HepG2 (cell line): ENCODE data around the gene TWNK. TPM values are rescaled to one million over a fixed set of nuclear protein-coding genes. Genes with fewer than 3 reads are reported as not detected.

Experiments used
- ARNT2 ChIP-seq: sonication (generic); formaldehyde crosslinking; IDR thresholded peaks from 2 replicates; pipeline ENCODE4 v1.8.0; 2022; ENCODE audit warnings: mild to moderate bottlenecking, low read depth, missing genetic modification reagents, moderate library complexity
- ATF4 ChIP-seq, 2 experiments: fragments of 450-650 bp in 1 of 2; sonication (generic) in 1 of 2; formaldehyde crosslinking; IDR thresholded peaks; 2 replicates each; pipeline versions ENCODE4 v1.5.0 to v1.8.0; 2020 to 2022; ENCODE audit warnings: mild to moderate bottlenecking in 1 of 2, missing genetic modification reagents in 1 of 2
- ATF5 ChIP-seq: sonication (generic); formaldehyde crosslinking; IDR thresholded peaks from 2 replicates; pipeline ENCODE4 v1.4.0; 2020; ENCODE audit warnings: mild to moderate bottlenecking, low read depth, missing genetic modification reagents
- FOXA1 ChIP-seq, 2 experiments: fragments of 450-650 bp in 1 of 2; sonication (generic) in 1 of 2; formaldehyde crosslinking in 1 of 2; IDR thresholded peaks; 2 replicates each; pipeline versions ENCODE4 v1.4.0 to v1.6.1; 2016 to 2020; ENCODE audit warnings: missing genetic modification reagents in 1 of 2
- KMT2B ChIP-seq: IDR thresholded peaks from 2 replicates; pipeline ENCODE4 v1.6.1; 2016; ENCODE audit warnings: missing genetic modification reagents, missing compliant biosample characterization
- MAFK ChIP-seq, 2 experiments: IDR thresholded peaks in 1 of 2; conservative IDR thresholded peaks in 1 of 2; 2 replicates each; pipeline ENCODE4 v1.6.1; 2011; ENCODE audit warnings: improper control_type of control experiment in 2 of 2, low read length in 2 of 2
- POLR2A ChIP-seq, 2 experiments: IDR thresholded peaks; 2 replicates each; pipeline ENCODE4 v1.6.1; 2011; ENCODE audit warnings: low read depth in 2 of 2, low read length in 2 of 2, mild to moderate bottlenecking in 1 of 2, moderate library complexity in 1 of 2; ENCODE audit not compliant: insufficient read depth in 1 of 2
- RBM22 ChIP-seq: fragments of 200-400 bp; formaldehyde crosslinking; optimal IDR thresholded peaks from 2 replicates; pipeline ENCODE3; 2017; ENCODE audit warnings: mild to moderate bottlenecking, low read length, moderate library complexity
- SMAD9 ChIP-seq: sonication (generic); formaldehyde crosslinking; IDR thresholded peaks from 2 replicates; pipeline ENCODE4 v1.5.1; 2020; ENCODE audit warnings: mild to moderate bottlenecking, missing genetic modification reagents
- TFDP1 ChIP-seq: IDR thresholded peaks from 2 replicates; pipeline ENCODE4 v1.6.1; 2016; ENCODE audit warnings: missing compliant biosample characterization, missing genetic modification reagents, borderline replicate concordance
- TFE3 ChIP-seq: IDR thresholded peaks from 2 replicates; pipeline ENCODE4 v1.6.1; 2016
- TGIF2 ChIP-seq: IDR thresholded peaks from 2 replicates; pipeline ENCODE4 v1.6.1; 2016; ENCODE audit warnings: control low read depth, missing compliant biosample characterization
- TIGD3 ChIP-seq: sonication (generic); formaldehyde crosslinking; IDR thresholded peaks from 2 replicates; pipeline ENCODE4 v1.5.1; 2020; ENCODE audit warnings: mild to moderate bottlenecking, missing genetic modification reagents, borderline replicate concordance
- ZBTB38 ChIP-seq: sonication (generic); formaldehyde crosslinking; IDR thresholded peaks from 2 replicates; pipeline ENCODE4 v1.5.1; 2020; ENCODE audit warnings: mild to moderate bottlenecking, missing genetic modification reagents
- ZFP36L2 ChIP-seq: sonication (generic); formaldehyde crosslinking; IDR thresholded peaks from 2 replicates; pipeline ENCODE4 v1.4.0; 2020; ENCODE audit warnings: missing genetic modification reagents
- ZKSCAN1 ChIP-seq: fragments of 150-350 bp; IDR thresholded peaks from 2 replicates; pipeline ENCODE4 v1.6.1; 2014; ENCODE audit warnings: low read length
- ZNF180 ChIP-seq: sonication (generic); formaldehyde crosslinking; IDR thresholded peaks from 2 replicates; pipeline ENCODE4 v1.4.0; 2020; ENCODE audit warnings: low read depth, missing genetic modification reagents, borderline replicate concordance
- ZNF253 ChIP-seq: sonication (generic); formaldehyde crosslinking; IDR thresholded peaks from 2 replicates; pipeline ENCODE4 v1.8.0; 2022; ENCODE audit warnings: mild to moderate bottlenecking, missing genetic modification reagents, borderline replicate concordance
- ZNF275 ChIP-seq: sonication (generic); formaldehyde crosslinking; IDR thresholded peaks from 2 replicates; pipeline ENCODE4 v1.8.0; 2022; ENCODE audit warnings: missing genetic modification reagents, mild to moderate bottlenecking, inconsistent platforms, borderline replicate concordance
- ZNF644 ChIP-seq: IDR thresholded peaks from 2 replicates; pipeline ENCODE4 v1.6.1; 2016; ENCODE audit warnings: low read depth
- ZNF749 ChIP-seq: sonication (generic); formaldehyde crosslinking; IDR thresholded peaks from 2 replicates; pipeline ENCODE4 v1.8.0; 2022; ENCODE audit warnings: mild to moderate bottlenecking, missing genetic modification reagents, moderate library complexity, borderline replicate concordance
- ZNF772 ChIP-seq: sonication (generic); formaldehyde crosslinking; IDR thresholded peaks from 2 replicates; pipeline ENCODE4 v1.5.0; 2020; ENCODE audit warnings: mild to moderate bottlenecking, missing genetic modification reagents
- ZNF878 ChIP-seq: sonication (generic); formaldehyde crosslinking; IDR thresholded peaks from 2 replicates; pipeline ENCODE4 v1.8.1; 2023; ENCODE audit warnings: mild to moderate bottlenecking, missing genetic modification reagents, moderate library complexity
- polyA plus RNA-seq, 8 experiments: library from polyadenylated mRNA; depleted of rRNA in 3 of 8; stranded (reverse) in 7 of 8; unstranded in 1 of 8; fragments of >200 nt; fragmentation: Illumina TruSeq in 4 of 8; extraction: Trizol in 4 of 8; gene quantifications; 2 replicates each; pipeline versions ENCODE4 v1.2.1 to v1.2.3, GENCODE V29; 2011 to 2016; ENCODE audit warnings: low read depth in 4 of 8, missing spikeins in 1 of 8, mixed read lengths in 1 of 8; ENCODE audit not compliant: insufficient read depth in 1 of 8
- total RNA-seq, 5 experiments: library from RNA; depleted of rRNA; stranded (reverse); fragments of >200 nt; fragmentation: Illumina TruSeq; extraction: Trizol; gene quantifications; 2 replicates each; pipeline ENCODE4 v1.2.3, GENCODE V29; 2016; ENCODE audit warnings: low read depth in 1 of 5

TWNK gene
- total and polyA plus RNA-seq, 2 of the 13 experiments (the other 11 are each of a cell fraction or from before 2014, with no cell fraction given): 10.7 to 16.5 TPM

- TF ChIP-seq SMAD9 (CRISPR knock-in tag): no peak
- no peak; the same call in 1 of the 2 replicates for TF ChIP-seq ZNF772
- TF ChIP-seq TFDP1 (CRISPR knock-in tag): peak; percentile 63; the same call in 1 of the 2 replicates
- TF ChIP-seq ZKSCAN1: no peak
- no peak for TF ChIP-seq ZNF180 (CRISPR knock-in tag)
- no peak for TF ChIP-seq ZNF749
- TF ChIP-seq ATF4 (CRISPR knock-in tag; IDR thresholded peaks at IDR 0.05): no peak
- TF ChIP-seq ARNT2 (CRISPR knock-in tag): peak; percentile 90
- TF ChIP-seq POLR2A (IDR thresholded peaks at IDR 0.05; ENCODE audit: insufficient read depth in 1 of 2, low read depth in 2 of 2, low read length in 2 of 2): no peak
- 0 out of 2 replicates have a peak, but pooled peaks have one; percentile 66 for TF ChIP-seq ZNF275 (CRISPR knock-in tag)
- 0 out of 2 replicates have a peak, but pooled peaks have one; percentile 45 for TF ChIP-seq TIGD3
- TF ChIP-seq ZNF644 (CRISPR knock-in tag): no peak
- TF ChIP-seq TGIF2 (CRISPR knock-in tag): peak; percentile 60
- TF ChIP-seq ZNF253: no peak
- 0 out of 2 replicates have a peak, but pooled peaks have one; percentile 50 for TF ChIP-seq ZBTB38 (CRISPR knock-in tag)
- no peak for TF ChIP-seq FOXA1 (IDR thresholded peaks at IDR 0.05)
- no peak for TF ChIP-seq FOXA1 (CRISPR knock-in tag; IDR thresholded peaks at IDR 0.05)
- no peak for TF ChIP-seq ZNF878
- TF ChIP-seq RBM22: no peak
- no peak for TF ChIP-seq KMT2B (CRISPR knock-in tag)
- no peak for TF ChIP-seq MAFK (conservative IDR thresholded peaks at IDR 0.05 in 1 of 2, IDR thresholded peaks at IDR 0.05 in 1 of 2; ENCODE audit: low read length in 2 of 2)
- no peak for TF ChIP-seq ZFP36L2 (CRISPR knock-in tag)
- peak; percentile 50; the same call in 1 of the 2 replicates for TF ChIP-seq TFE3 (CRISPR knock-in tag)
- no peak for TF ChIP-seq ATF5 (CRISPR knock-in tag)
These were observed 31.5 kb downstream of the TWNK start (continued) for GRCh38 chr10:101018600-101019439.
